H1 (cell line): ENCODE data around the gene MAP6D1. TPM values are rescaled to one million over a fixed set of nuclear protein-coding genes. Genes with fewer than 3 reads are reported as not detected.

Source experiments
- SAP30 ChIP-seq: fragments of 300-600 bp; sonication (generic); IDR thresholded peaks from 2 replicates; pipeline ENCODE4 v1.7.1; 2012; ENCODE audit warnings: low read length, moderate library complexity, mild to moderate bottlenecking, inconsistent platforms; ENCODE audit not compliant: insufficient read depth, insufficient replicate concordance
- polyA plus RNA-seq, 7 experiments: library from polyadenylated mRNA; depleted of rRNA in 3 of 7; stranded (reverse) in 5 of 7; unstranded in 2 of 7; fragments of >200 nt in 5 of 7; fragments of 200-250 nt in 2 of 7; gene quantifications; 1 replicate in 5 of 7; 2 replicates in 1 of 7; 4 replicates in 1 of 7; pipeline versions ENCODE4 v1.2.1 to v1.2.3, GENCODE V29; 2011 to 2013; ENCODE audit warnings: missing spikeins in 2 of 7, mixed read lengths in 2 of 7
- total RNA-seq: library from RNA; stranded (reverse); fragmentation: NEBNext Ultra II Directional; extraction: Animal tissue kit (Norgen Biotek cat#: 25700); gene quantifications from 2 replicates; pipeline ENCODE4 v1.2.1, GENCODE V29; 2021
- TF ChIP-seq, protein P1 (sequence below): fragments of 300-600 bp; sonication (generic); IDR thresholded peaks from 2 replicates; pipeline ENCODE4 v1.7.1; 2012; ENCODE audit warnings: low read length, moderate library complexity, mild to moderate bottlenecking, inconsistent platforms; ENCODE audit not compliant: insufficient replicate concordance

The MAP6D1 gene
- total and polyA plus RNA-seq, 2 of the 8 experiments (the other 6 are each of a cell fraction or from before 2014, with no cell fraction given) = 4.8 to 5.2 TPM

DNA sequence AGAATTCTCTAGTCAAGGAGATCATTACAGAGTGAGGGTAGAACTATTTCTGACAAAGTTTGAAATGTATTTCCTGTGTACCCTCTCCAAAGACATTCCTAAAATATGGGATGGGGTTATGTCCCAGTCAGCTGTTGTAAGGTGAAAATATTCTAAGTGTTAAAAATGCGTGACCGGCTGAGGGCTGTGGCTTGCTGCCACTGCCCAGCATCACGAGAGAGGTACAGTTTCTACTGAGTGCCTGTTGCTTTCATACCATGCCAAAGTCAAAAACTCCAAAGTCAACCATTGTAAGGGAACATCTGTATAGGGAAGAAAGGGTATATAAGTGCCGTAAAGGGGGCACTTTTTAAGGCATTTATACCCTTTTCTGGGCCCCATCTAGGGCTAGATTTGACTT lies 30.9 kb downstream of the MAP6D1 start (continued):
- TF ChIP-seq, protein P1, sequence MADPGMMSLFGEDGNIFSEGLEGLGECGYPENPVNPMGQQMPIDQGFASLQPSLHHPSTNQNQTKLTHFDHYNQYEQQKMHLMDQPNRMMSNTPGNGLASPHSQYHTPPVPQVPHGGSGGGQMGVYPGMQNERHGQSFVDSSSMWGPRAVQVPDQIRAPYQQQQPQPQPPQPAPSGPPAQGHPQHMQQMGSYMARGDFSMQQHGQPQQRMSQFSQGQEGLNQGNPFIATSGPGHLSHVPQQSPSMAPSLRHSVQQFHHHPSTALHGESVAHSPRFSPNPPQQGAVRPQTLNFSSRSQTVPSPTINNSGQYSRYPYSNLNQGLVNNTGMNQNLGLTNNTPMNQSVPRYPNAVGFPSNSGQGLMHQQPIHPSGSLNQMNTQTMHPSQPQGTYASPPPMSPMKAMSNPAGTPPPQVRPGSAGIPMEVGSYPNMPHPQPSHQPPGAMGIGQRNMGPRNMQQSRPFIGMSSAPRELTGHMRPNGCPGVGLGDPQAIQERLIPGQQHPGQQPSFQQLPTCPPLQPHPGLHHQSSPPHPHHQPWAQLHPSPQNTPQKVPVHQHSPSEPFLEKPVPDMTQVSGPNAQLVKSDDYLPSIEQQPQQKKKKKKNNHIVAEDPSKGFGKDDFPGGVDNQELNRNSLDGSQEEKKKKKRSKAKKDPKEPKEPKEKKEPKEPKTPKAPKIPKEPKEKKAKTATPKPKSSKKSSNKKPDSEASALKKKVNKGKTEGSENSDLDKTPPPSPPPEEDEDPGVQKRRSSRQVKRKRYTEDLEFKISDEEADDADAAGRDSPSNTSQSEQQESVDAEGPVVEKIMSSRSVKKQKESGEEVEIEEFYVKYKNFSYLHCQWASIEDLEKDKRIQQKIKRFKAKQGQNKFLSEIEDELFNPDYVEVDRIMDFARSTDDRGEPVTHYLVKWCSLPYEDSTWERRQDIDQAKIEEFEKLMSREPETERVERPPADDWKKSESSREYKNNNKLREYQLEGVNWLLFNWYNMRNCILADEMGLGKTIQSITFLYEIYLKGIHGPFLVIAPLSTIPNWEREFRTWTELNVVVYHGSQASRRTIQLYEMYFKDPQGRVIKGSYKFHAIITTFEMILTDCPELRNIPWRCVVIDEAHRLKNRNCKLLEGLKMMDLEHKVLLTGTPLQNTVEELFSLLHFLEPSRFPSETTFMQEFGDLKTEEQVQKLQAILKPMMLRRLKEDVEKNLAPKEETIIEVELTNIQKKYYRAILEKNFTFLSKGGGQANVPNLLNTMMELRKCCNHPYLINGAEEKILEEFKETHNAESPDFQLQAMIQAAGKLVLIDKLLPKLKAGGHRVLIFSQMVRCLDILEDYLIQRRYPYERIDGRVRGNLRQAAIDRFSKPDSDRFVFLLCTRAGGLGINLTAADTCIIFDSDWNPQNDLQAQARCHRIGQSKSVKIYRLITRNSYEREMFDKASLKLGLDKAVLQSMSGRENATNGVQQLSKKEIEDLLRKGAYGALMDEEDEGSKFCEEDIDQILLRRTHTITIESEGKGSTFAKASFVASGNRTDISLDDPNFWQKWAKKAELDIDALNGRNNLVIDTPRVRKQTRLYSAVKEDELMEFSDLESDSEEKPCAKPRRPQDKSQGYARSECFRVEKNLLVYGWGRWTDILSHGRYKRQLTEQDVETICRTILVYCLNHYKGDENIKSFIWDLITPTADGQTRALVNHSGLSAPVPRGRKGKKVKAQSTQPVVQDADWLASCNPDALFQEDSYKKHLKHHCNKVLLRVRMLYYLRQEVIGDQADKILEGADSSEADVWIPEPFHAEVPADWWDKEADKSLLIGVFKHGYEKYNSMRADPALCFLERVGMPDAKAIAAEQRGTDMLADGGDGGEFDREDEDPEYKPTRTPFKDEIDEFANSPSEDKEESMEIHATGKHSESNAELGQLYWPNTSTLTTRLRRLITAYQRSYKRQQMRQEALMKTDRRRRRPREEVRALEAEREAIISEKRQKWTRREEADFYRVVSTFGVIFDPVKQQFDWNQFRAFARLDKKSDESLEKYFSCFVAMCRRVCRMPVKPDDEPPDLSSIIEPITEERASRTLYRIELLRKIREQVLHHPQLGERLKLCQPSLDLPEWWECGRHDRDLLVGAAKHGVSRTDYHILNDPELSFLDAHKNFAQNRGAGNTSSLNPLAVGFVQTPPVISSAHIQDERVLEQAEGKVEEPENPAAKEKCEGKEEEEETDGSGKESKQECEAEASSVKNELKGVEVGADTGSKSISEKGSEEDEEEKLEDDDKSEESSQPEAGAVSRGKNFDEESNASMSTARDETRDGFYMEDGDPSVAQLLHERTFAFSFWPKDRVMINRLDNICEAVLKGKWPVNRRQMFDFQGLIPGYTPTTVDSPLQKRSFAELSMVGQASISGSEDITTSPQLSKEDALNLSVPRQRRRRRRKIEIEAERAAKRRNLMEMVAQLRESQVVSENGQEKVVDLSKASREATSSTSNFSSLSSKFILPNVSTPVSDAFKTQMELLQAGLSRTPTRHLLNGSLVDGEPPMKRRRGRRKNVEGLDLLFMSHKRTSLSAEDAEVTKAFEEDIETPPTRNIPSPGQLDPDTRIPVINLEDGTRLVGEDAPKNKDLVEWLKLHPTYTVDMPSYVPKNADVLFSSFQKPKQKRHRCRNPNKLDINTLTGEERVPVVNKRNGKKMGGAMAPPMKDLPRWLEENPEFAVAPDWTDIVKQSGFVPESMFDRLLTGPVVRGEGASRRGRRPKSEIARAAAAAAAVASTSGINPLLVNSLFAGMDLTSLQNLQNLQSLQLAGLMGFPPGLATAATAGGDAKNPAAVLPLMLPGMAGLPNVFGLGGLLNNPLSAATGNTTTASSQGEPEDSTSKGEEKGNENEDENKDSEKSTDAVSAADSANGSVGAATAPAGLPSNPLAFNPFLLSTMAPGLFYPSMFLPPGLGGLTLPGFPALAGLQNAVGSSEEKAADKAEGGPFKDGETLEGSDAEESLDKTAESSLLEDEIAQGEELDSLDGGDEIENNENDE = no peak
- no peak for TF ChIP-seq SAP30
